HG02840 (cell line): Measurements from ENCODE around the gene ZNF383.
"Not testable (repeated sequence)": the region's sequence is repeated elsewhere in the genome, so short reads cannot be mapped to it uniquely, and the experiment has no call there.

Experiments
- ATAC-seq: cut with Tn5 transposase; IDR thresholded peaks from one replicate; pipeline ENCODE4 v1.9.1; 2021; ENCODE audit warnings: mild to moderate bottlenecking, moderate library complexity, moderate number of reproducible peaks; ENCODE audit not compliant: unreplicated experiment, low FRiP score

Gene ZNF383

GRCh38 chr19:37292998-37293939, 75.3 kb downstream of the ZNF383 start:
- ATAC-seq, result not testable (repeated sequence)

GRCh38 chr19:37294246-37294645, 76.2 kb downstream of the ZNF383 start:
- not testable (repeated sequence) for ATAC-seq
